ENCODE results near the gene MED13L. TPM values are rescaled to one million over a fixed set of nuclear protein-coding genes. Genes with fewer than 3 reads are reported as not detected.

Gene MED13L
- total and polyA plus RNA-seq, 11 donors, result 12.2 to 84.1 (median 60.2) TPM

- H3K27me3 ChIP-seq, result no peaks in the 10 kb centered on the region
- intact Hi-C loops (cut with DNase I), result loop anchor here in 3 of 10 donors (5.0 to 10.0 kb wide), 3 partner anchors 444 to 454 kb away; no protein-coding TSS in a partner anchor
- H3K4me1 ChIP-seq, result peaks cover 0 to 67% (median 44%) of the 10 kb centered on the region in 12 donors
- ATAC-seq, result no peak
- TF ChIP-seq CTCF (IDR thresholded peaks at IDR 0.05) (no peak), POLR2A (IDR thresholded peaks at IDR 0.05) (no peak)
- 86 to 92% (median 89%) methylated on average over 5 of the region's 5 CpGs for WGBS, 4 donors
- no peak overlapping the region for H3K27ac ChIP-seq
- H3K9me3 ChIP-seq, result no peaks in the 10 kb centered on the region
- H3K4me3 ChIP-seq, result no peak overlapping the region
- no peaks in the 10 kb centered on the region for H3K36me3 ChIP-seq
- no peak for DNase-seq
Measured at GRCh38 chr12:116150452-116150851, 127.0 kb downstream of the MED13L start.

- H3K4me3 ChIP-seq, result no peak overlapping the region
- TF ChIP-seq POLR2A (IDR thresholded peaks at IDR 0.05), result no peak
- no peak for TF ChIP-seq CTCF (IDR thresholded peaks at IDR 0.05)
- no peak overlapping the region for H3K27ac ChIP-seq
- intact Hi-C loops (cut with DNase I), result loop anchor here in 3 of 10 donors (5.0 to 10.0 kb wide), 3 partner anchors 445 to 455 kb away; no protein-coding TSS in a partner anchor
- H3K27me3 ChIP-seq, result no peaks in the 10 kb centered on the region
- DNase-seq (no peak), ATAC-seq (peak in 2 of 4 donors; percentile 35 to 38)
- 59 to 76% (median 69%) methylated on average over 4 of the region's 4 CpGs for WGBS, 4 donors
- no peaks in the 10 kb centered on the region for H3K36me3 ChIP-seq
- no peaks in the 10 kb centered on the region for H3K9me3 ChIP-seq
- peaks cover 0 to 67% (median 46%) of the 10 kb centered on the region in 12 donors for H3K4me1 ChIP-seq
Measured at GRCh38 chr12:116150001-116150400, 127.5 kb downstream of the MED13L start.

- TF ChIP-seq CTCF (IDR thresholded peaks at IDR 0.05) (no peak), POLR2A (IDR thresholded peaks at IDR 0.05) (no peak)
- DNase-seq (no peak), ATAC-seq (peak in 3 of 4 donors; percentile 41 to 45 (median 41))
- Histone ChIP-seq H3K36me3 (no peaks in the 10 kb centered on the region), H3K27ac (peak overlapping the region in 1 of 12 donors; percentile 7), H3K9me3 (no peaks in the 10 kb centered on the region), H3K27me3 (no peaks in the 10 kb centered on the region), H3K4me3 (no peak overlapping the region), H3K4me1 (peaks cover 0 to 71% (median 53%) of the 10 kb centered on the region in 12 donors)
- intact Hi-C loops (cut with DNase I), result loop anchor here in 4 of 10 donors (10.0 kb wide), 4 partner anchors 86 to 546 kb away; no protein-coding TSS in a partner anchor
- 38 to 46% (median 41%) methylated on average over 3 of the region's 3 CpGs for WGBS, 4 donors
Measured at GRCh38 chr12:116148844-116149243, 128.6 kb downstream of the MED13L start.

- intact Hi-C loops (cut with DNase I), result loop anchor here in 4 of 10 donors (10.0 kb wide), 4 partner anchors 88 to 548 kb away; no protein-coding TSS in a partner anchor
- Histone ChIP-seq H3K27me3 (no peaks in the 10 kb centered on the region), H3K4me3 (no peak overlapping the region), H3K36me3 (no peaks in the 10 kb centered on the region), H3K4me1 (peaks cover 4 to 71% (median 58%) of the 10 kb centered on the region in 12 donors), H3K9me3 (no peaks in the 10 kb centered on the region), H3K27ac (no peak overlapping the region)
- WGBS, 4 donors, result 91 to 95% (median 92%) methylated on average over 8 of the region's 8 CpGs
- ATAC-seq (no peak), DNase-seq (no peak)
- no peak for TF ChIP-seq CTCF (IDR thresholded peaks at IDR 0.05)
- TF ChIP-seq POLR2A (IDR thresholded peaks at IDR 0.05), result no peak
Measured at GRCh38 chr12:116146386-116146785, 131.1 kb downstream of the MED13L start.

Measured in heart left ventricle (tissue), 16 donors.